CD8-positive, alpha-beta memory T cell (primary cell): ENCODE data around the gene SYT9. TPM values are rescaled to one million over a fixed set of nuclear protein-coding genes. Genes with fewer than 3 reads are reported as not detected.

ENCODE experiments used
- CTCF ChIA-PET: fragments of 350-600 bp; sonication (Branson Sonifier 250); formaldehyde crosslinking; loops from one replicate; lab custom pipeline; 2021; ENCODE audit warnings: antibody characterized with exemption; lab: Charles Lee
- POLR2A ChIA-PET: fragments of 350-600 bp; sonication (Branson Sonifier 250); formaldehyde crosslinking; loops from one replicate; lab custom pipeline; 2021; ENCODE audit warnings: antibody characterized with exemption; lab: Charles Lee
- DNase-seq, 5 donors: peaks; one replicate each; pipeline versions ENCODE4 v3.0.0 to v3.0.0-alpha.2; 2020 to 2022; ENCODE audit warnings: mixed read lengths in 1 of 5
- H3K27ac ChIP-seq: one replicate; pipeline ENCODE4 v1.7.0; 2013; ENCODE audit warnings: low read depth, mild to moderate bottlenecking, low read length, moderate library complexity
- H3K27me3 ChIP-seq: 2 replicates; pipeline ENCODE4 v1.7.0; 2013; ENCODE audit warnings: low read length, mild to moderate bottlenecking; ENCODE audit not compliant: insufficient read depth, poor library complexity, severe bottlenecking
- H3K36me3 ChIP-seq: 2 replicates; pipeline ENCODE4 v1.7.0; 2013; ENCODE audit warnings: mild to moderate bottlenecking, low read length, moderate library complexity; ENCODE audit not compliant: insufficient read depth
- H3K4me1 ChIP-seq: 2 replicates; pipeline ENCODE4 v1.7.0; 2013; ENCODE audit warnings: mild to moderate bottlenecking, low read length, moderate library complexity; ENCODE audit not compliant: insufficient read depth
- H3K4me3 ChIP-seq: 2 replicates; pipeline ENCODE4 v1.7.0; 2013; ENCODE audit warnings: mild to moderate bottlenecking, low read length
- H3K9me3 ChIP-seq: 2 replicates; pipeline ENCODE4 v1.7.0; 2013; ENCODE audit warnings: mild to moderate bottlenecking, low read length
- H3K27ac Mint-ChIP-seq, 8 donors: one replicate each; pipeline ENCODE4 v1.8.0; 2020 to 2021; ENCODE audit warnings: mixed read lengths in 8 of 8, mild to moderate bottlenecking in 6 of 8, inconsistent platforms in 3 of 8, moderate library complexity in 3 of 8
- H3K27me3 Mint-ChIP-seq, 2 donors: one replicate each; pipeline ENCODE4 v1.8.0; 2020 to 2021; ENCODE audit warnings: mixed read lengths in 2 of 2, mild to moderate bottlenecking in 1 of 2, moderate library complexity in 1 of 2
- H3K36me3 Mint-ChIP-seq, 3 donors: one replicate each; pipeline ENCODE4 v1.8.0; 2020 to 2021; ENCODE audit warnings: mixed read lengths in 3 of 3, inconsistent platforms in 1 of 3, mild to moderate bottlenecking in 1 of 3
- H3K4me1 Mint-ChIP-seq, 3 donors: one replicate each; pipeline ENCODE4 v1.8.0; 2020 to 2021; ENCODE audit warnings: mixed read lengths in 3 of 3, inconsistent platforms in 1 of 3, mild to moderate bottlenecking in 1 of 3
- H3K4me3 Mint-ChIP-seq, 7 donors: one replicate each; pipeline ENCODE4 v1.8.0; 2020 to 2021; ENCODE audit warnings: mixed read lengths in 7 of 7, mild to moderate bottlenecking in 6 of 7, moderate library complexity in 4 of 7, inconsistent platforms in 2 of 7
- H3K9me3 Mint-ChIP-seq, 5 donors: one replicate each; pipeline ENCODE4 v1.8.0; 2020 to 2022; ENCODE audit warnings: mixed read lengths in 5 of 5, mild to moderate bottlenecking in 3 of 5, moderate library complexity in 2 of 5, inconsistent platforms in 1 of 5
- polyA plus RNA-seq: library from polyadenylated mRNA; unstranded; fragments of 300-500 nt; fragmentation: Illumina TruSeq; gene quantifications from one replicate; pipeline ENCODE4 v1.2.3, GENCODE V29; 2021
- total RNA-seq, 2 experiments: library from RNA; stranded (reverse); gene quantifications; one replicate each; pipeline ENCODE4 v1.2.3, GENCODE V29; 2021

Gene SYT9
- total and polyA plus RNA-seq, 3 experiments from 2014 or later, result not detected

DNA sequence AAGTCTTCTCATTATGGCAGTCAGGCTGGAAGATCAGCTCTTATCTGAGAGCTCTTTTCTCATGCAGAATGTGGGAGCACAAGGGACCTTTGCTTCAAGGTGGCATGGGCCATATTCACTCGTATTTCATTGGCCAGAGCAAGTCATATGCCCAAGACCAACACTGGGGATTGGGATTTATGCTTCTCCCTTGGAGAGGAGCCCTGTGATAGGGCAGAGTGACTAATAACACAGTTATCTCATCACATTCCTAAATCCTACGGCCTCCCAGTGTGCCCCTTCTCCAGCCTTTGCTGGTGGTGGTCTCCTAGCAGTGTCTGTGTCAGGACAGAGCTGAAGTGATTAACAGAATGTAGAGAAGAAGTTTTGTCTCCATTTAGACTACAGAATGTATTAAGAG lies 48.6 kb downstream of the SYT9 start:
- POLR2A ChIA-PET, result no interaction called here
- no peak for DNase-seq
- Histone ChIP-seq H3K27ac (no peak overlapping the region), H3K27me3 (no peaks in the 10 kb centered on the region), H3K9me3 (no peaks in the 10 kb centered on the region), H3K36me3 (no peaks in the 10 kb centered on the region), H3K4me1 (no peaks in the 10 kb centered on the region), H3K4me3 (no peak overlapping the region)
- CTCF ChIA-PET, result interaction anchor here (1.2 kb wide), 1 partner anchor 9 kb away, joined by 3 read pairs; no protein-coding TSS in a partner anchor
- Mint-ChIP-seq H3K9me3 (peaks cover 0 to 3% (median 0%) of the 10 kb centered on the region in 5 donors), H3K4me3 (no peak overlapping the region), H3K27me3 (peaks cover 8 to 14% of the 10 kb centered on the region in 2 donors), H3K4me1 (no peaks in the 10 kb centered on the region), H3K27ac (no peak overlapping the region), H3K36me3 (no peaks in the 10 kb centered on the region)

DNA sequence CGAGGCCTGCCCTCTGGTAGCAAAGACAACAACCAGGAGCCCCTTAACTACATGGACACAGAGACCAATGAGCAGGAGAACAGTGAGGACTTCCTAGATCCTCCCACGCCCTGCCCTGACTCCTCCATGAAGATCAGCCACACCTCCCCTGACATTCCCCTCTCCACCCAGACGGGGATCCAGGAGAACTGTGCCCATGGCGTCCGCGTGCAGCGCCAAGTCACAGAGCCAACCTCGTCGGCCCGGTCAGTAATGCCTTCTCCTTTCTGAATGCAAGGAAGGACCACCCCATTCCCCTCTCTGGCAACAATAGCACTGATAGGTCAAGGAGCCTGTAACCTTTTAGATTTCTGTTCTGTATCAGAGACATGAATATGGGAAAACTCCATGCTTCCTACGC lies 51.4 kb downstream of the SYT9 start:
- Histone ChIP-seq H3K4me1 (no peaks in the 10 kb centered on the region), H3K9me3 (no peaks in the 10 kb centered on the region), H3K4me3 (no peak overlapping the region), H3K27ac (no peak overlapping the region), H3K36me3 (no peaks in the 10 kb centered on the region), H3K27me3 (no peaks in the 10 kb centered on the region)
- Mint-ChIP-seq H3K36me3 (no peaks in the 10 kb centered on the region), H3K27ac (no peak overlapping the region), H3K4me1 (no peaks in the 10 kb centered on the region), H3K27me3 (peaks cover 12 to 16% of the 10 kb centered on the region in 2 donors), H3K4me3 (no peak overlapping the region), H3K9me3 (peaks cover 0 to 4% (median 0%) of the 10 kb centered on the region in 5 donors)
- ChIA-PET CTCF (no interaction called here), POLR2A (no interaction called here)
- no peak for DNase-seq

DNA sequence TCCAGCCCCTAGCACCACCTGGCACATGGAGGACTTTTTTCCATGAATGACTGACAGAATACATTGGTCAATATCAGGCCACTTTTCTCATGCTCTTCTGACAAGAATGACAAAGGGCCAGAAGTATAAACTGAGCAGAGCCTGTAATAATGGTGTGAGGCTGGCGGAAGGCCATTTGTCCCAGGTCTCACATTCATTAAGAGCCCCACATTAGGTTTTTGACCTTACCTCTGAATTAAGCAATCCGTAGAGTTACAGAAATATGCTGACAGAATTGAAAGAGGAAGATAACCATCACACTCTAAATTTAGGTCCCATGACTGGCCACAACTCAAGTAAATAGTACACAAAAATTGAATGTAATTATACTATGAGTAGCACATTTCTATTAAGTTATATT lies 55.2 kb downstream of the SYT9 start:
- Histone ChIP-seq H3K36me3 (no peaks in the 10 kb centered on the region), H3K27ac (no peak overlapping the region), H3K4me1 (no peaks in the 10 kb centered on the region), H3K27me3 (no peaks in the 10 kb centered on the region), H3K9me3 (no peaks in the 10 kb centered on the region), H3K4me3 (no peak overlapping the region)
- Mint-ChIP-seq H3K4me3 (no peak overlapping the region), H3K4me1 (no peaks in the 10 kb centered on the region), H3K9me3 (peaks cover 0 to 7% (median 0%) of the 10 kb centered on the region in 5 donors), H3K27me3 (peaks cover 15 to 18% of the 10 kb centered on the region in 2 donors), H3K36me3 (no peaks in the 10 kb centered on the region), H3K27ac (no peak overlapping the region)
- POLR2A ChIA-PET, result no interaction called here
- CTCF ChIA-PET, result no interaction called here
- DNase-seq, result no peak

DNA sequence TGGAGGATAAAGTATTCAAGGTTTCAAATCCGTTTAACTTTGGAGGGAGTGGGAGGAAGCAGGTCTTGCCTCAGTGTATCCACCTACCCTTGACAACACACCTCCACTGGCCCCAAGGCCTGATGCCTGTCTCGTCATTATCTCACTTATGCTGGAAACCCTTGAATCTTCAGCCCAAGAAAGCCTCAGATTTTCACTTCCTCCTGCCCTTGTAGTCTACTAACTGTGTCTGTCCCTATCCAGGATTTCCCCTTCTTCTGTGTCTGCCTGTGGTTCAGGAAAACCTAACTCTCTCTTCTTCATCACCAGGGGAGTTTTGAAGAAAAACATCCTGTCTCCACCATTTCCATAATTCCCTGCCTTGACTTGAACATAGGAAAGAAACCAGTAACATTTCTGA lies 56.1 kb downstream of the SYT9 start:
- H3K4me1 Mint-ChIP-seq, result no peaks in the 10 kb centered on the region
- no peaks in the 10 kb centered on the region for H3K36me3 Mint-ChIP-seq
- no peak overlapping the region for H3K27ac ChIP-seq
- H3K27me3 ChIP-seq, result no peaks in the 10 kb centered on the region
- DNase-seq, result no peak
- peaks cover 18% of the 10 kb centered on the region in 2 donors for H3K27me3 Mint-ChIP-seq
- no peak overlapping the region for H3K27ac Mint-ChIP-seq
- POLR2A ChIA-PET, result no interaction called here
- no peaks in the 10 kb centered on the region for H3K36me3 ChIP-seq
- peaks cover 0 to 7% (median 0%) of the 10 kb centered on the region in 5 donors for H3K9me3 Mint-ChIP-seq
- CTCF ChIA-PET, result interaction anchor here (0.6 kb wide), 1 partner anchor 37 kb away, joined by 3 read pairs; no protein-coding TSS in a partner anchor
- no peak overlapping the region for H3K4me3 Mint-ChIP-seq
- H3K4me1 ChIP-seq, result no peaks in the 10 kb centered on the region
- no peak overlapping the region for H3K4me3 ChIP-seq
- H3K9me3 ChIP-seq, result no peaks in the 10 kb centered on the region

DNA sequence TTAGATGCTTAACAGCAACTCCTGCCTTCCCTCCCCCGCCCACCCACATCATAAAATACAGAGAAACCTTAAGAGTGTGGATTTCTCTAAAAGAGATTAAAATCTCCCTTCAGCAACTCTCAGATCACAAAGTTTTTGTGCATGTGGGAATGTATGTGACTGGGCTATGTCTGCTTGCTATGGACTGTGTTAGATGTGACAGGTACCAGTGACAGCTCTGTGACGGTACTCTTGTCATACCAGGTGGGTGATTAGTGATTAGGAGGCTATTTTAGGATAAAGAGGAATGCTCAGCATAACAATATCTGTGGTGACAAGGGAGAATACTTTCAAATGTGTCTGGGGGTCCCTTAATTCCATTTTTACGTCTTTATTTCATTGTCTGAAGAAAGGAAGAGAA lies 60.2 kb downstream of the SYT9 start:
- no peaks in the 10 kb centered on the region for H3K36me3 ChIP-seq
- no peak overlapping the region for H3K27ac ChIP-seq
- ChIA-PET POLR2A (no interaction called here), CTCF (no interaction called here)
- H3K4me1 Mint-ChIP-seq, result no peaks in the 10 kb centered on the region
- no peak overlapping the region for H3K27ac Mint-ChIP-seq
- no peak for DNase-seq
- H3K4me3 Mint-ChIP-seq, result no peak overlapping the region
- peaks cover 11 to 15% of the 10 kb centered on the region in 2 donors for H3K27me3 Mint-ChIP-seq
- H3K9me3 Mint-ChIP-seq, result peaks cover 0 to 4% (median 0%) of the 10 kb centered on the region in 5 donors
- no peaks in the 10 kb centered on the region for H3K4me1 ChIP-seq
- H3K4me3 ChIP-seq, result no peak overlapping the region
- H3K9me3 ChIP-seq, result no peaks in the 10 kb centered on the region
- H3K27me3 ChIP-seq, result no peaks in the 10 kb centered on the region
- no peaks in the 10 kb centered on the region for H3K36me3 Mint-ChIP-seq

DNA sequence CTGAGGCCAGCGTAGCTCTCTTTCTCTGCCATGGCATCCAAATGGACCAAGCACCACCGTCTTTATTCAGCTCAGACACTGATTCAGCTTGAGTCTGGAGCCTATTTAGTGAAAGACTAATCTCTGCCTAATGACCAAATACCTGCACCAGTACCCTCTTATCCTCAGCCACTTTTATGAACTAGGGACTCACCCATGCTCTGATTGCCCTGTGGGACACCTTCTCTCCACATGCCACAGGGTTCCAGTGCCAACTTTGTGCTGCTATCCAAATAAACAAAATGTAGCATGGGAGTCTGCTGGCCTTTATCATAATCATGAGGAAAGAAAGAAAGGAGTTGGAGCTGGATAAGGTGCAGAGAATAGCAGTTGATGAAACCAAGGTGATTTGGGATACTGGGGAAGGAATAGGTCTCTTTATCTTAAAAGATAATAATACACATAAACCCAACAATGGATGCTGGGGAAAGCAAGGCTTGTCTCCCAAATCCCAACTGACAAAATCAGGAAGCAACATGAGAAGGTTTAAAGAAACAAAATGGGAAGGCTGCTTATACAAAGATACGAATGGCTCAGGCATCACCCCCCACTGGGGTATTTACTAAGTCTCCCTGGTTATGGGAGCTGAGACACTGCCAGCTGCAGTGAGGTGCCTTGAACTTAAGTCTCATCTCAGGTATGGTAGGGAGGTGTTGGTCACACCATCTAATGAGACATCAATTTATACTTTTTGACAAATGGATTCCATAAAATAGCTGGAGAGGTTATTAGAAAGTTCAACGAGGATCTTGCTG lies 63.3 kb downstream of the SYT9 start:
- no peak overlapping the region for H3K27ac ChIP-seq
- no peak overlapping the region for H3K27ac Mint-ChIP-seq
- no peaks in the 10 kb centered on the region for H3K9me3 ChIP-seq
- no peaks in the 10 kb centered on the region for H3K36me3 Mint-ChIP-seq
- no peaks in the 10 kb centered on the region for H3K27me3 ChIP-seq
- POLR2A ChIA-PET, result interaction anchor here (0.5 kb wide), 1 partner anchor 560 kb away, joined by 5 read pairs; no protein-coding TSS in a partner anchor
- H3K4me1 Mint-ChIP-seq, result no peaks in the 10 kb centered on the region
- CTCF ChIA-PET, result no interaction called here
- no peak overlapping the region for H3K4me3 Mint-ChIP-seq
- H3K4me1 ChIP-seq, result no peaks in the 10 kb centered on the region
- H3K9me3 Mint-ChIP-seq, result peaks cover 0 to 4% (median 0%) of the 10 kb centered on the region in 5 donors
- H3K27me3 Mint-ChIP-seq, result peaks cover 4 to 8% of the 10 kb centered on the region in 2 donors
- H3K4me3 ChIP-seq, result no peak overlapping the region
- H3K36me3 ChIP-seq, result no peaks in the 10 kb centered on the region
- DNase-seq, result no peak

DNA sequence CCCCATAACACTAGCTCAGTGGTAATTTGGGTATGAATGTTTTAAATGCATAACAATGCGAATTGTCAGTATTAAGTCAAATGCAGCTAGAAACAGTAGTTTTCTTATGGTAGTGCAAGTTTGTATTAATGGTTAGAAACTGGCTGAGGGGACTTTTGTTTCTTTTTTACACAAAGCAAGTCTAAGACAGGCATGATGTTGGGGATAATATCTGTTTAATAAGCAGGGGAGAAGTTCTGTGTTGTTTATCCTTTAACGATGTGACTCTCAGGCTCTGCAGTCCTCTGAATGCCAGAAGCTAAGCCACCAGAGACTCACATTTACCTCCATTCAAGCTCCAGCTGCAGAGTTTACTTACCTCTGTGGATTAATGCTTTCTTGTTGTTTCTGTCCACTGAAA lies 67.8 kb downstream of the SYT9 start:
- H3K4me1 Mint-ChIP-seq, result no peaks in the 10 kb centered on the region
- POLR2A ChIA-PET, result no interaction called here
- Histone ChIP-seq H3K27ac (no peak overlapping the region), H3K4me3 (no peak overlapping the region), H3K36me3 (no peaks in the 10 kb centered on the region), H3K9me3 (no peaks in the 10 kb centered on the region), H3K27me3 (no peaks in the 10 kb centered on the region), H3K4me1 (no peaks in the 10 kb centered on the region)
- no peak overlapping the region for H3K27ac Mint-ChIP-seq
- H3K27me3 Mint-ChIP-seq, result peaks cover 0 to 11% of the 10 kb centered on the region in 2 donors
- no peak overlapping the region for H3K4me3 Mint-ChIP-seq
- no peaks in the 10 kb centered on the region for H3K36me3 Mint-ChIP-seq
- H3K9me3 Mint-ChIP-seq, result peaks cover 0 to 4% (median 0%) of the 10 kb centered on the region in 5 donors
- DNase-seq, result no peak
- CTCF ChIA-PET, result no interaction called here

DNA sequence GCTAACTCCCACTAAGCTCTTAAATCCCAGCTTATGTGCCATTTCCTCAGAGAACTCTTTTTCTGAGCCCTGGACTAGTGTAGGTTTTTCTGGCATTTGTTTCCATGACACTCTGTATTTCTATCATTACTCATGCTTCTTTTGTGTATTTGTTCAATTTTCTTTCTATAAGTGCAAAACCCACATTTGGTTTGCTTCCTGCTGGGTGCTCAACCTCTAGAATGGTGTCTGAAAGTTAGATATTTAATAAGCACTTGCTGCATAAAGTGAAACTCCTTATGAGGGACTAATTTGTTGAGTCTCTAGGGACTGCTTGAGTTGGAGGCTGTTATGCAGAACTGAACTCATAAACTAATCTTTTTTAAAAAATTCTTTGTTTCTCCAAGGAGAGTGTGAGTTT lies 68.6 kb downstream of the SYT9 start:
- DNase-seq, result no peak
- Mint-ChIP-seq H3K27me3 (peaks cover 0 to 11% of the 10 kb centered on the region in 2 donors), H3K4me3 (no peak overlapping the region), H3K36me3 (no peaks in the 10 kb centered on the region), H3K27ac (no peak overlapping the region), H3K4me1 (no peaks in the 10 kb centered on the region), H3K9me3 (peaks cover 0 to 4% (median 0%) of the 10 kb centered on the region in 5 donors)
- H3K27ac ChIP-seq, result no peak overlapping the region
- H3K27me3 ChIP-seq, result no peaks in the 10 kb centered on the region
- ChIA-PET POLR2A (no interaction called here), CTCF (no interaction called here)
- H3K4me3 ChIP-seq, result no peak overlapping the region
- no peaks in the 10 kb centered on the region for H3K36me3 ChIP-seq
- no peaks in the 10 kb centered on the region for H3K4me1 ChIP-seq
- no peaks in the 10 kb centered on the region for H3K9me3 ChIP-seq
